HEK293 (cell line): ENCODE results near the gene ZNF614.
"Not testable (repeated sequence)": the region's sequence is repeated elsewhere in the genome, so short reads cannot be mapped to it uniquely, and the experiment has no call there.

Experiments
- CTCF ChIA-PET: fragments of 350-600 bp; formaldehyde crosslinking; extraction: SDS; loops from one replicate; lab custom pipeline; 2021; ENCODE audit warnings: antibody characterized with exemption; lab: Yijun Ruan, JAX
- POLR2A ChIA-PET: fragments of 300-600 bp; formaldehyde crosslinking; extraction: SDS; loops from one replicate; lab custom pipeline; 2020; ENCODE audit warnings: antibody characterized with exemption, inconsistent platforms; lab: Yijun Ruan, JAX
- H3K27ac ChIP-seq: fragments of 200-500 bp; sonication (Bioruptor generic); 2 replicates; pipeline ENCODE4 v1.5.1; 2014; ENCODE audit warnings: low read depth, low read length, control low read depth, inconsistent platforms; ENCODE audit errors: extremely low read depth
- H3K36me3 ChIP-seq, 2 experiments: fragments of 200-500 bp in 1 of 2; sonication (Bioruptor generic) in 1 of 2; 1 replicate in 1 of 2; 2 replicates in 1 of 2; pipeline ENCODE4 v1.5.1; 2014 to 2017; ENCODE audit warnings: inconsistent platforms in 2 of 2, low read length in 2 of 2; ENCODE audit not compliant: control insufficient read depth in 2 of 2, insufficient read depth in 1 of 2
- H3K4me1 ChIP-seq: fragments of 200-500 bp; sonication (Bioruptor generic); 2 replicates; pipeline ENCODE4 v1.5.1; 2014; ENCODE audit warnings: mild to moderate bottlenecking, low read length, inconsistent platforms; ENCODE audit not compliant: control insufficient read depth, insufficient read depth
- H3K4me3 ChIP-seq: 2 replicates; pipeline ENCODE4 v1.5.1; 2011; ENCODE audit warnings: low read depth, mild to moderate bottlenecking, control low read depth, low read length, moderate library complexity
- H3K9me3 ChIP-seq: fragments of 200-500 bp; sonication (Bioruptor generic); 2 replicates; pipeline ENCODE4 v1.5.1; 2014; ENCODE audit warnings: low read depth, low read length, inconsistent platforms; ENCODE audit not compliant: control insufficient read depth, insufficient read depth
- BCL11B ChIP-seq: fragments of 450-650 bp; formaldehyde crosslinking; IDR thresholded peaks from 2 replicates; pipeline ENCODE4 v1.5.1; 2016; ENCODE audit warnings: low read depth, missing biosample characterization, missing genetic modification characterization
- KLF9 ChIP-seq: fragments of 450-650 bp; formaldehyde crosslinking; IDR thresholded peaks from 2 replicates; pipeline ENCODE4 v1.5.1; 2016; ENCODE audit warnings: missing biosample characterization, missing genetic modification characterization, low read depth
- OVOL3 ChIP-seq: fragments of 450-650 bp; formaldehyde crosslinking; IDR thresholded peaks from 2 replicates; pipeline ENCODE4 v1.5.1; 2016; ENCODE audit warnings: missing biosample characterization, missing genetic modification characterization
- SETDB1 ChIP-seq: IDR thresholded peaks from one replicate; pipeline ENCODE4 v1.6.1; 2017; ENCODE audit warnings: mild to moderate bottlenecking, low read length, moderate library complexity, mixed read lengths; ENCODE audit not compliant: insufficient read length
- ZBTB21 ChIP-seq: fragments of 450-650 bp; formaldehyde crosslinking; IDR thresholded peaks from 2 replicates; pipeline ENCODE4 v1.5.1; 2017; ENCODE audit warnings: missing biosample characterization, missing genetic modification characterization
- ZNF114 ChIP-seq: fragments of 450-650 bp; formaldehyde crosslinking; IDR thresholded peaks from 2 replicates; pipeline ENCODE4 v1.5.0; 2017; ENCODE audit warnings: missing biosample characterization, missing genetic modification characterization
- ZNF175 ChIP-seq: fragments of 450-650 bp; formaldehyde crosslinking; IDR thresholded peaks from 2 replicates; pipeline ENCODE4 v1.5.1; 2016; ENCODE audit warnings: missing biosample characterization, missing genetic modification characterization
- ZNF274 ChIP-seq, 2 experiments: fragments of 200-500 bp in 1 of 2; fragments of 450-650 bp in 1 of 2; sonication (Bioruptor generic) in 1 of 2; formaldehyde crosslinking in 1 of 2; IDR thresholded peaks; 2 replicates each; pipeline versions ENCODE4 v1.5.1 to v1.6.1; 2014 to 2016; ENCODE audit warnings: borderline replicate concordance in 1 of 2, inconsistent platforms in 1 of 2, low read length in 1 of 2, missing biosample characterization in 1 of 2, missing genetic modification characterization in 1 of 2
- ZNF529 ChIP-seq: fragments of 450-650 bp; formaldehyde crosslinking; IDR thresholded peaks from 2 replicates; pipeline ENCODE4 v1.5.1; 2017; ENCODE audit warnings: missing genetic modification characterization, missing biosample characterization; ENCODE audit not compliant: insufficient replicate concordance
- ZSCAN30 ChIP-seq: fragments of 450-650 bp; IDR thresholded peaks from 2 replicates; pipeline ENCODE4 v1.5.1; 2018; ENCODE audit warnings: missing biosample characterization, mild to moderate bottlenecking, missing genetic modification characterization, moderate library complexity
- TF ChIP-seq, protein P1 (sequence below): fragments of 450-650 bp; formaldehyde crosslinking; IDR thresholded peaks from 2 replicates; pipeline ENCODE4 v1.5.1; 2016; ENCODE audit warnings: missing biosample characterization, missing genetic modification characterization
- TF ChIP-seq, protein P2 (sequence below): fragments of 450-650 bp; formaldehyde crosslinking; IDR thresholded peaks from 2 replicates; pipeline ENCODE4 v1.5.0; 2017; ENCODE audit warnings: missing biosample characterization, missing genetic modification characterization, borderline replicate concordance
- TF ChIP-seq, protein P3 (sequence below): fragments of 450-650 bp; formaldehyde crosslinking; IDR thresholded peaks from 2 replicates; pipeline ENCODE4 v1.5.1; 2017; ENCODE audit warnings: missing biosample characterization, mild to moderate bottlenecking, missing genetic modification characterization, moderate library complexity

ZNF614 gene

DNA sequence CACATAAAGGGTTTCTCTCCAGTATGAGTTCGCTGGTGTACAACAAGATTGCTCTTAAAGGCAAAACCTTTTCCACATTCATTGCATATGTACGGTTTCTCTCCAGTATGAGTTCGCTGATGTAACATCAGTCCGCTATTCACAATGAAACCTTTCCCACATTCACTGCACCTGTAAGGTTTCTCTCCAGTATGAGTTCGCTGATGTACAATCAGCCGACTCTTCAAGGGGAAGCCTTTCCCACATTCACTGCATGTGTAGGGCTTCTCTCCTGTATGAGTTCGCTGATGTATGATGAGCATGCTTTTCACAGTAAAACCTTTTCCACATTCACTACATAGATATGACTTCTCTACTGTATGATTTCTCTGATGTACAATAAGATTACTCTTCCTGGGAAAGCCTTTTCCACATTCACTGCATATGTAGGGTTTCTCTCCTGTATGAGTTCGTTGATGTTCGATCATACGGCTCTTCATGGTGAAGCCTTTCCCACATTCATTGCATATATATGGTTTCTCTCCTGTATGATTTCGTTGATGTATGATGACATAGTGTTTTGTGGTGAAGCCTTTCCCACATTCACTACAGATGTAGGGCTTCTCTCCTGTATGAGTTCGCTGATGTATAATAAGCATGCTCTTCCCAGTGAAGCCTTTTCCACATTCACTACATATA lies 6.0 kb upstream of the ZNF614 start:
- no peaks in the 10 kb centered on the region for H3K4me1 ChIP-seq
- CTCF ChIA-PET = no interaction called here
- no peak overlapping the region for H3K27ac ChIP-seq

DNA sequence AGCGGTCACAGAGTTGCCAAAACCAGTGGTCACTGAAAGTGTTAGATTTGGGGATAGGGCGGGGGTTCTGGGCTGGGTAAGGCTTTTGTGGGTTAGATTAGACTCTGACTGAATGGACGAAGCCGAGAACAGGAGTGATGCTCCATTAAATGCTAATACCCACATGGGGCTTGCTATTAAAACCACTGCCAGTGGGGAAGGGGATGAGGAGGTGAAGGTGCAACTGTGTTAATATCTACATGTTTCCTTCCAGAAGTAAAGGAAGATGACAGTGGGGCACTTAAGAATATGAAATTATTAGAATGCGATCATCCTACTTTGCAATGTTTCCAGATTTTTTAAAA lies 573 bp upstream of the ZNF614 start:
- no peaks in the 10 kb centered on the region for H3K4me1 ChIP-seq
- TF ChIP-seq KLF9 (tag by site-specific recombination) = no peak
- TF ChIP-seq, protein P1, sequence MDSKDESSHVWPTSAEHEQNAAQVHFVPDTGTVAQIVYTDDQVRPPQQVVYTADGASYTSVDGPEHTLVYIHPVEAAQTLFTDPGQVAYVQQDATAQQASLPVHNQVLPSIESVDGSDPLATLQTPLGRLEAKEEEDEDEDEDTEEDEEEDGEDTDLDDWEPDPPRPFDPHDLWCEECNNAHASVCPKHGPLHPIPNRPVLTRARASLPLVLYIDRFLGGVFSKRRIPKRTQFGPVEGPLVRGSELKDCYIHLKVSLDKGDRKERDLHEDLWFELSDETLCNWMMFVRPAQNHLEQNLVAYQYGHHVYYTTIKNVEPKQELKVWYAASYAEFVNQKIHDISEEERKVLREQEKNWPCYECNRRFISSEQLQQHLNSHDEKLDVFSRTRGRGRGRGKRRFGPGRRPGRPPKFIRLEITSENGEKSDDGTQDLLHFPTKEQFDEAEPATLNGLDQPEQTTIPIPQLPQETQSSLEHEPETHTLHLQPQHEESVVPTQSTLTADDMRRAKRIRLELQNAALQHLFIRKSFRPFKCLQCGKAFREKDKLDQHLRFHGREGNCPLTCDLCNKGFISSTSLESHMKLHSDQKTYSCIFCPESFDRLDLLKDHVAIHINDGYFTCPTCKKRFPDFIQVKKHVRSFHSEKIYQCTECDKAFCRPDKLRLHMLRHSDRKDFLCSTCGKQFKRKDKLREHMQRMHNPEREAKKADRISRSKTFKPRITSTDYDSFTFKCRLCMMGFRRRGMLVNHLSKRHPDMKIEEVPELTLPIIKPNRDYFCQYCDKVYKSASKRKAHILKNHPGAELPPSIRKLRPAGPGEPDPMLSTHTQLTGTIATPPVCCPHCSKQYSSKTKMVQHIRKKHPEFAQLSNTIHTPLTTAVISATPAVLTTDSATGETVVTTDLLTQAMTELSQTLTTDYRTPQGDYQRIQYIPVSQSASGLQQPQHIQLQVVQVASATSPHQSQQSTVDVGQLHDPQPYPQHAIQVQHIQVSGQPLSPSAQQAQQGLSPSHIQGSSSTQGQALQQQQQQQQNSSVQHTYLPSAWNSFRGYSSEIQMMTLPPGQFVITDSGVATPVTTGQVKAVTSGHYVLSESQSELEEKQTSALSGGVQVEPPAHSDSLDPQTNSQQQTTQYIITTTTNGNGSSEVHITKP (tag by site-specific recombination) = peak; percentile 70; the same call in 1 of the 2 replicates
- TF ChIP-seq, all 188 proteins: peak for 1
- H3K36me3 ChIP-seq = peaks cover 16 to 41% of the 10 kb centered on the region in 2 experiments
- POLR2A ChIA-PET = interaction anchor here (1.0 to 1.7 kb wide), 4 partner anchors 9 to 161 kb away, joined by 4 to 8 read pairs (median 7); partner anchors contain the start of genes PPP2R1A, ZNF432 and ZNF615
- H3K27ac ChIP-seq = peak overlapping the region; percentile 79
- H3K9me3 ChIP-seq = no peaks in the 10 kb centered on the region; the same call in none of the 2 replicates
- peak overlapping the region; percentile 86 for H3K4me3 ChIP-seq
- CTCF ChIA-PET = no interaction called here

More for the DNA sequence above, 6.0 kb upstream of the ZNF614 start:
- H3K9me3 ChIP-seq = no peaks in the 10 kb centered on the region
- POLR2A ChIA-PET = no interaction called here
- no peak overlapping the region for H3K4me3 ChIP-seq
- TF ChIP-seq SETDB1 = peak; percentile 99
- TF ChIP-seq ZNF274 (IDR thresholded peaks at IDR 0.05; ENCODE audit: low read length) = no peak
- peak; percentile 83; the same call in 1 of the 2 replicates for TF ChIP-seq ZNF274 (tag by site-specific recombination; IDR thresholded peaks at IDR 0.05; ENCODE audit: borderline replicate concordance)
- no peak for TF ChIP-seq ZSCAN30
- peaks cover 27 to 62% of the 10 kb centered on the region in 2 experiments for H3K36me3 ChIP-seq

DNA sequence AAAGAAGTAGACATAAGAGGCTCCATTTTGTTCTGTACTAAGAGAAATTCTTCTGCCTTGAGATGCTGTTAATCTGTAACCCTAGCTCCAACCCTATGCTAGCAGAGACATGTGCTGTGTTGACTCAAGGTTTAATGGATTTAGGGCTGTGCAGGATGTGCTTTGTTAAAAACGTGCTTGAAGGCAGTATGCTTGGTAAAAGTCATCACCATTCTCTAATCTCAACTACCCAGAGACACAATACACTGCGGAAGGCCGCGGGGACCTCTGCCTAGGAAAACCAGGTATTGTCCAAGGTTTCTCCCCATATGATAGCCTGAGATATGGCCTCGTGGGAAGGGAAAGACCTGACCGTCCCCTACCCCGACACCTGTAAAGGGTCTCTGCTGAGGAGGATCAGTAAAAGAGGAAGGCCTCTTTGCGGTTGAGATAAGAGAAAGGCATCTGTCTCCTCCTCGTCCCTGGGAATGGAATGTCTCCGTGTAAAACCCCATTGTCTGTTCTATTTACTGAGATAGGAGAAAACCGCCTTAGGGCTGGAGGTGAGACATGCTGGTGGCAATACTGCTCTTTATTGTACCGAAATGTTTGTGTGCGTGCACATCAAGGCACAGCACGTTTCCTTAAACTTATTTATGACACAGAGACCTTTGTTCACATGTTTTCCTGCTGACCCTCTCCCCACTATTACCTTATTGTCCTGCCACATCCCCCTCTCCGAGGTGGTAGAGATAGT lies 1.8 kb downstream of the ZNF614 start:
- H3K9me3 ChIP-seq, POLR2A ChIA-PET, H3K4me1 ChIP-seq, CTCF ChIA-PET, H3K4me3 ChIP-seq, H3K27ac ChIP-seq: not testable (repeated sequence)
- H3K36me3 ChIP-seq = peaks cover 37 to 56% of the 10 kb centered on the region in 2 experiments

DNA sequence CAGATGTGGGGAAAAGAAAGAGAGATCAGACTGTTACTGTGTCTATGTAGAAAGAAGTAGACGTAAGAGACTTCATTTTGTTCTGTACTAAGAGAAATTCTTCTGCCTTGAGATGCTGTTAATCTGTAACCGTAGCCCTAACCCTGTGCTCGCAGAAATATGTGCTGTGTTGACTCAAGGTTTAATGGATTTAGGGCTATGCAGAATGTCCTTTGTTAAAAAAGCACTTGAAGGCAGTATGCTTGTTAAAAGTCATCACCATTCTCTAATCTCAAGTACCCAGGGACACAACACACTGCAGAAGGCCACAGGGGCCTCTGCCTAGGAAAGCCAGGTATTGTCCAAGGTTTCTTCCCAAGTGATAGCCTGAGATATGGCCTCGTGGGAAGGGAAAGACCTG lies 3.7 kb downstream of the ZNF614 start:
- CTCF ChIA-PET = not testable (repeated sequence)

DNA sequence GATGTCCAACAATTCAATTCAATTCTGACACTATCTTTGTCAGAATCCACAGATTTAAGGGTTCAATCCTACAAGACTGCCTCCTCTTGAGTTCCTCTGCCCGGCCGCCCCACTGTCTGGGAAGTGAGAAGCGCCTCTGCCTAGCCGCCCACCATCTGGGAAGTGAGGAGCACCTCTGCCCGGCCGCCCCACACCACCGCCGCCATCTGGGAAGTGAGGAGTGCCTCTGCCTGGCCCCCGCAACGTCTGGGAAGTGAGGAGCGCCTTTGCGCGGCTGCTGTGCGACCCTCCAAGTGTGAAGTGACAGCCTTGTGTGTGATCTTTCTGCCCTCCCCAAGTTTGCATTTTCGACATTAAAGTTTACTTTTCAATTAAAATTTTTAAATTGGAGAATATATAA lies 6.0 kb downstream of the ZNF614 start:
- H3K27ac ChIP-seq = no peak overlapping the region
- ChIA-PET POLR2A (no interaction called here), CTCF (no interaction called here)
- H3K36me3 ChIP-seq = peaks cover 75 to 93% of the 10 kb centered on the region in 2 experiments
- no peaks in the 10 kb centered on the region for H3K4me1 ChIP-seq
- H3K9me3 ChIP-seq = peaks cover 8% of the 10 kb centered on the region
- no peak overlapping the region for H3K4me3 ChIP-seq
- TF ChIP-seq ZBTB21 (tag by site-specific recombination) (no peak), ZNF114 (tag by site-specific recombination) (no peak), ZNF529 (tag by site-specific recombination) (no peak), BCL11B (tag by site-specific recombination) (no peak), OVOL3 (tag by site-specific recombination) (no peak), ZNF175 (tag by site-specific recombination) (no peak)
- TF ChIP-seq, protein P2, sequence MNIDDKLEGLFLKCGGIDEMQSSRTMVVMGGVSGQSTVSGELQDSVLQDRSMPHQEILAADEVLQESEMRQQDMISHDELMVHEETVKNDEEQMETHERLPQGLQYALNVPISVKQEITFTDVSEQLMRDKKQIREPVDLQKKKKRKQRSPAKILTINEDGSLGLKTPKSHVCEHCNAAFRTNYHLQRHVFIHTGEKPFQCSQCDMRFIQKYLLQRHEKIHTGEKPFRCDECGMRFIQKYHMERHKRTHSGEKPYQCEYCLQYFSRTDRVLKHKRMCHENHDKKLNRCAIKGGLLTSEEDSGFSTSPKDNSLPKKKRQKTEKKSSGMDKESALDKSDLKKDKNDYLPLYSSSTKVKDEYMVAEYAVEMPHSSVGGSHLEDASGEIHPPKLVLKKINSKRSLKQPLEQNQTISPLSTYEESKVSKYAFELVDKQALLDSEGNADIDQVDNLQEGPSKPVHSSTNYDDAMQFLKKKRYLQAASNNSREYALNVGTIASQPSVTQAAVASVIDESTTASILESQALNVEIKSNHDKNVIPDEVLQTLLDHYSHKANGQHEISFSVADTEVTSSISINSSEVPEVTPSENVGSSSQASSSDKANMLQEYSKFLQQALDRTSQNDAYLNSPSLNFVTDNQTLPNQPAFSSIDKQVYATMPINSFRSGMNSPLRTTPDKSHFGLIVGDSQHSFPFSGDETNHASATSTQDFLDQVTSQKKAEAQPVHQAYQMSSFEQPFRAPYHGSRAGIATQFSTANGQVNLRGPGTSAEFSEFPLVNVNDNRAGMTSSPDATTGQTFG = no peak
- TF ChIP-seq, protein P3, sequence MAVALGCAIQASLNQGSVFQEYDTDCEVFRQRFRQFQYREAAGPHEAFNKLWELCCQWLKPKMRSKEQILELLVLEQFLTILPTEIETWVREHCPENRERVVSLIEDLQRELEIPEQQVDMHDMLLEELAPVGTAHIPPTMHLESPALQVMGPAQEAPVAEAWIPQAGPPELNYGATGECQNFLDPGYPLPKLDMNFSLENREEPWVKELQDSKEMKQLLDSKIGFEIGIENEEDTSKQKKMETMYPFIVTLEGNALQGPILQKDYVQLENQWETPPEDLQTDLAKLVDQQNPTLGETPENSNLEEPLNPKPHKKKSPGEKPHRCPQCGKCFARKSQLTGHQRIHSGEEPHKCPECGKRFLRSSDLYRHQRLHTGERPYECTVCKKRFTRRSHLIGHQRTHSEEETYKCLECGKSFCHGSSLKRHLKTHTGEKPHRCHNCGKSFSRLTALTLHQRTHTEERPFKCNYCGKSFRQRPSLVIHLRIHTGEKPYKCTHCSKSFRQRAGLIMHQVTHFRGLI (tag by site-specific recombination) = no peak

More for the DNA sequence above, 3.7 kb downstream of the ZNF614 start:
- H3K27ac ChIP-seq, POLR2A ChIA-PET, H3K9me3 ChIP-seq, H3K4me3 ChIP-seq, H3K4me1 ChIP-seq: not testable (repeated sequence)
- H3K36me3 ChIP-seq = peaks cover 53 to 70% of the 10 kb centered on the region in 2 experiments
